Measurements from ENCODE around the gene FSTL4.

DNA sequence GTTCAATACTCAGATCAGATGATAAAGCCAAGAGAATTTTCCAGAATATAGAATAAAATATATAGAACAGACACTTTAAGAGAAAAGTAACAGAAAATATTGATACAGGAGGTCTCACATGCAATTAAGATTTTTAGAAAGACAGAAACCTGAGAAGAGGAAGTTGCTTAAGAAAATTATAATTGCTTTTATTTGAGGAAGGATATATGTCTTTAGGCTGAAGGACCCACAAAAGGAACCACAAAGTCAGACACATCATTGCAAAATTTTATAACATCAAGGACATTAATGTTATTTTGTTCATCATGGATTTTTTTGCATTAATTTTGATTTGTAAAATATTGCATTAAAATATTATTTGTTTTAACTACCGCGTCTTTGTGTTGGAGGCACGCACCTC lies 141.5 kb downstream of the FSTL4 start:
- TF ChIP-seq, protein P1, sequence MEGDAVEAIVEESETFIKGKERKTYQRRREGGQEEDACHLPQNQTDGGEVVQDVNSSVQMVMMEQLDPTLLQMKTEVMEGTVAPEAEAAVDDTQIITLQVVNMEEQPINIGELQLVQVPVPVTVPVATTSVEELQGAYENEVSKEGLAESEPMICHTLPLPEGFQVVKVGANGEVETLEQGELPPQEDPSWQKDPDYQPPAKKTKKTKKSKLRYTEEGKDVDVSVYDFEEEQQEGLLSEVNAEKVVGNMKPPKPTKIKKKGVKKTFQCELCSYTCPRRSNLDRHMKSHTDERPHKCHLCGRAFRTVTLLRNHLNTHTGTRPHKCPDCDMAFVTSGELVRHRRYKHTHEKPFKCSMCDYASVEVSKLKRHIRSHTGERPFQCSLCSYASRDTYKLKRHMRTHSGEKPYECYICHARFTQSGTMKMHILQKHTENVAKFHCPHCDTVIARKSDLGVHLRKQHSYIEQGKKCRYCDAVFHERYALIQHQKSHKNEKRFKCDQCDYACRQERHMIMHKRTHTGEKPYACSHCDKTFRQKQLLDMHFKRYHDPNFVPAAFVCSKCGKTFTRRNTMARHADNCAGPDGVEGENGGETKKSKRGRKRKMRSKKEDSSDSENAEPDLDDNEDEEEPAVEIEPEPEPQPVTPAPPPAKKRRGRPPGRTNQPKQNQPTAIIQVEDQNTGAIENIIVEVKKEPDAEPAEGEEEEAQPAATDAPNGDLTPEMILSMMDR (conservative IDR thresholded peaks at IDR 0.05; ENCODE audit: low read depth, low read length), result no peak
- TF ChIP-seq POLR2A (IDR thresholded peaks at IDR 0.05; ENCODE audit: low read depth, low read length), result no peak

All from IMR-90 (cell line).